ENCODE data around the gene FIBCD1.

Gene FIBCD1

GRCh38 chr9:130970052-130970451, 31.0 kb upstream of the FIBCD1 start:
- H3K27me3 ChIP-seq (ENCODE audit: insufficient read depth, low read length), result peaks cover 7% of the 10 kb centered on the region; the same call in 1 of the 2 replicates
- H4K20me1 ChIP-seq (ENCODE audit: insufficient read depth, low read length), result no peaks in the 10 kb centered on the region
- H2AFZ ChIP-seq (ENCODE audit: low read length), result no peak overlapping the region
- TF ChIP-seq EZH2 (IDR thresholded peaks at IDR 0.05; ENCODE audit: borderline replicate concordance, low read length) (no peak), CTCF (IDR thresholded peaks at IDR 0.05; ENCODE audit: low read length) (no peak)
- no peak overlapping the region for H3K27ac ChIP-seq (ENCODE audit: low read depth, low read length, poor library complexity, severe bottlenecking)
- no peaks in the 10 kb centered on the region for H3K4me1 ChIP-seq (ENCODE audit: insufficient read depth, low read length, severe bottlenecking)
- no peak overlapping the region for H3K4me3 ChIP-seq (ENCODE audit: low read depth, low read length, poor library complexity, severe bottlenecking)
- no peak overlapping the region for H3K9ac ChIP-seq (ENCODE audit: low read length)
- no peak overlapping the region for H3K4me2 ChIP-seq (ENCODE audit: low read length)
- H3K9me2 ChIP-seq (ENCODE audit: low read depth, low read length), result no peaks in the 10 kb centered on the region
- no peaks in the 10 kb centered on the region for H3K36me3 ChIP-seq (ENCODE audit: insufficient read depth, low read length)
- no peaks in the 10 kb centered on the region for H3K79me2 ChIP-seq (ENCODE audit: insufficient read depth, low read length)
- no peaks in the 10 kb centered on the region for H3F3A ChIP-seq (ENCODE audit: insufficient read depth, low read length)
- H3K9me3 ChIP-seq (ENCODE audit: low read length), result no peaks in the 10 kb centered on the region

GRCh38 chr9:130965680-130966079, 26.6 kb upstream of the FIBCD1 start:
- H3K4me2 ChIP-seq (ENCODE audit: low read length), result no peak overlapping the region
- no peaks in the 10 kb centered on the region for H3K9me3 ChIP-seq (ENCODE audit: low read length)

GRCh38 chr9:130963916-130964315, 24.9 kb upstream of the FIBCD1 start:
- H3K27ac ChIP-seq (ENCODE audit: low read depth, low read length, poor library complexity, severe bottlenecking), result no peak overlapping the region
- H3F3A ChIP-seq (ENCODE audit: insufficient read depth, low read length), result no peaks in the 10 kb centered on the region
- no peaks in the 10 kb centered on the region for H3K4me1 ChIP-seq (ENCODE audit: insufficient read depth, low read length, severe bottlenecking)
- no peaks in the 10 kb centered on the region for H3K9me2 ChIP-seq (ENCODE audit: low read depth, low read length)
- no peaks in the 10 kb centered on the region; the same call in 1 of the 2 replicates for H3K36me3 ChIP-seq (ENCODE audit: insufficient read depth, low read length)
- H4K20me1 ChIP-seq (ENCODE audit: insufficient read depth, low read length), result no peaks in the 10 kb centered on the region
- no peak overlapping the region for H2AFZ ChIP-seq (ENCODE audit: low read length)
- H3K79me2 ChIP-seq (ENCODE audit: insufficient read depth, low read length), result no peaks in the 10 kb centered on the region
- H3K4me3 ChIP-seq (ENCODE audit: low read depth, low read length, poor library complexity, severe bottlenecking), result no peak overlapping the region
- no peak overlapping the region for H3K4me2 ChIP-seq (ENCODE audit: low read length)
- peaks cover 11% of the 10 kb centered on the region for H3K27me3 ChIP-seq (ENCODE audit: insufficient read depth, low read length)
- no peak overlapping the region for H3K9ac ChIP-seq (ENCODE audit: low read length)
- no peaks in the 10 kb centered on the region for H3K9me3 ChIP-seq (ENCODE audit: low read length)
- TF ChIP-seq EZH2 (IDR thresholded peaks at IDR 0.05; ENCODE audit: borderline replicate concordance, low read length) (no peak), CTCF (IDR thresholded peaks at IDR 0.05; ENCODE audit: low read length) (no peak)

More at GRCh38 chr9:130965680-130966079, 26.6 kb upstream of the FIBCD1 start:
- Histone ChIP-seq H3K4me3 (ENCODE audit: low read depth, low read length, poor library complexity, severe bottlenecking) (no peak overlapping the region), H3K79me2 (ENCODE audit: insufficient read depth, low read length) (no peaks in the 10 kb centered on the region), H3K27ac (ENCODE audit: low read depth, low read length, poor library complexity, severe bottlenecking) (no peak overlapping the region), H3F3A (ENCODE audit: insufficient read depth, low read length) (no peaks in the 10 kb centered on the region), H3K27me3 (ENCODE audit: insufficient read depth, low read length) (peaks cover 11% of the 10 kb centered on the region), H3K9ac (ENCODE audit: low read length) (no peak overlapping the region), H4K20me1 (ENCODE audit: insufficient read depth, low read length) (no peaks in the 10 kb centered on the region), H2AFZ (ENCODE audit: low read length) (no peak overlapping the region), H3K9me2 (ENCODE audit: low read depth, low read length) (no peaks in the 10 kb centered on the region), H3K36me3 (ENCODE audit: insufficient read depth, low read length) (no peaks in the 10 kb centered on the region; the same call in 1 of the 2 replicates), H3K4me1 (ENCODE audit: insufficient read depth, low read length, severe bottlenecking) (no peaks in the 10 kb centered on the region)
- no peak for TF ChIP-seq EZH2 (IDR thresholded peaks at IDR 0.05; ENCODE audit: borderline replicate concordance, low read length)
- no peak for TF ChIP-seq CTCF (IDR thresholded peaks at IDR 0.05; ENCODE audit: low read length)
